B cell (primary cell): ENCODE results near the gene RAB11FIP5. TPM values are rescaled to one million over a fixed set of nuclear protein-coding genes. Genes with fewer than 3 reads are reported as not detected.

ENCODE experiments used
- ATAC-seq: fragments of 200-7000 bp; cut with Tn5 transposase; one replicate; pipeline ENCODE4 v1.10.0; 2021; ENCODE audit warnings: low read depth, mild to moderate bottlenecking, moderate number of reproducible peaks, moderate library complexity
- CTCF ChIA-PET: fragments of 350-600 bp; sonication (Branson Sonifier 250); formaldehyde crosslinking; loops from one replicate; lab custom pipeline; 2021; ENCODE audit warnings: antibody characterized with exemption, inconsistent platforms; lab: Charles Lee
- POLR2A ChIA-PET: fragments of 350-600 bp; sonication (Branson Sonifier 250); formaldehyde crosslinking; loops from one replicate; lab custom pipeline; 2021; ENCODE audit warnings: antibody characterized with exemption; lab: Charles Lee
- DNase-seq: peaks from one replicate; pipeline ENCODE4 v3.0.0; 2013
- H2AFZ ChIP-seq: 2 replicates; pipeline ENCODE4 v1.6.1; 2012; ENCODE audit warnings: mild to moderate bottlenecking, low read depth, low read length; ENCODE audit not compliant: insufficient read depth, poor library complexity, severe bottlenecking
- H3K27ac ChIP-seq, 2 donors: 1 replicate in 1 of 2; 2 replicates in 1 of 2; pipeline ENCODE4 v1.5.1; 2012 to 2013; ENCODE audit warnings: low read length in 2 of 2, mild to moderate bottlenecking in 2 of 2, moderate library complexity in 1 of 2
- H3K27me3 ChIP-seq, 4 experiments: fragments of 200-600 bp in 1 of 4; sonication (generic) in 1 of 4; replicated peaks in 1 of 4; 1 replicate in 2 of 4; 2 replicates in 2 of 4; pipeline versions ENCODE4 v1.6.1 to v1.7.0; 2013 to 2016; ENCODE audit warnings: low read length in 3 of 4, mild to moderate bottlenecking in 2 of 4, mixed read lengths in 1 of 4, moderate library complexity in 1 of 4; ENCODE audit not compliant: insufficient read depth in 4 of 4, control insufficient read depth in 3 of 4; ENCODE audit errors: control extremely low read depth in 1 of 4
- H3K36me3 ChIP-seq, 2 experiments: replicated peaks in 1 of 2; 1 replicate in 1 of 2; 2 replicates in 1 of 2; pipeline versions ENCODE4 v1.6.1 to v1.7.1; 2013; ENCODE audit warnings: low read length in 1 of 2; ENCODE audit not compliant: insufficient read depth in 2 of 2, control insufficient read depth in 1 of 2; ENCODE audit errors: control extremely low read depth in 1 of 2, extremely low read depth in 1 of 2
- H3K4me1 ChIP-seq, 2 donors: fragments of 200-600 bp in 1 of 2; sonication (generic) in 1 of 2; 1 replicate in 1 of 2; 2 replicates in 1 of 2; pipeline versions ENCODE4 v1.5.1 to v1.6.1; 2013 to 2017; ENCODE audit warnings: low read length in 2 of 2; ENCODE audit not compliant: control insufficient read depth in 2 of 2, insufficient read depth in 2 of 2
- H3K4me2 ChIP-seq: replicated peaks from 2 replicates; pipeline ENCODE3; 2012; ENCODE audit warnings: mild to moderate bottlenecking, low read depth, low read length; ENCODE audit not compliant: poor library complexity, severe bottlenecking
- H3K4me3 ChIP-seq, 5 experiments: fragments of 200-600 bp in 1 of 5; sonication (generic) in 1 of 5; 1 replicate in 3 of 5; 2 replicates in 2 of 5; pipeline versions ENCODE4 v1.5.1 to v1.7.0; 2011 to 2016; ENCODE audit warnings: low read length in 4 of 5, mild to moderate bottlenecking in 4 of 5, low read depth in 2 of 5, control low read depth in 1 of 5, moderate library complexity in 1 of 5; ENCODE audit not compliant: insufficient read depth in 1 of 5; ENCODE audit errors: control extremely low read depth in 1 of 5, extremely low read depth in 1 of 5
- H3K79me2 ChIP-seq: fragments of 200-600 bp; sonication (generic); one replicate; pipeline ENCODE4 v1.6.0; 2016; ENCODE audit warnings: low read length; ENCODE audit not compliant: control insufficient read depth, insufficient read depth
- H3K9ac ChIP-seq: fragments of 200-600 bp; sonication (generic); 2 replicates; pipeline ENCODE4 v1.6.1; 2017; ENCODE audit warnings: mild to moderate bottlenecking, low read length, moderate library complexity
- H3K9me3 ChIP-seq, 3 donors: one replicate each; pipeline versions ENCODE4 v1.6.1 to v1.7.1; 2013; ENCODE audit warnings: low read length in 2 of 3; ENCODE audit not compliant: control insufficient read depth in 2 of 3, insufficient read depth in 1 of 3; ENCODE audit errors: control extremely low read depth in 1 of 3
- H4K20me1 ChIP-seq: 2 replicates; pipeline ENCODE4 v1.6.0; 2012; ENCODE audit warnings: mild to moderate bottlenecking, low read length; ENCODE audit not compliant: insufficient read depth, control insufficient read depth, poor library complexity, severe bottlenecking
- H3K27ac Mint-ChIP-seq: one replicate; pipeline ENCODE4 v1.8.0; 2021; ENCODE audit warnings: mixed read lengths
- H3K27me3 Mint-ChIP-seq: one replicate; pipeline ENCODE4 v1.8.0; 2021; ENCODE audit warnings: mixed read lengths
- H3K4me1 Mint-ChIP-seq: one replicate; pipeline ENCODE4 v1.8.0; 2021; ENCODE audit warnings: mixed read lengths
- H3K4me3 Mint-ChIP-seq: one replicate; pipeline ENCODE4 v1.8.0; 2021; ENCODE audit warnings: mixed read lengths
- H3K9me3 Mint-ChIP-seq: one replicate; pipeline ENCODE4 v1.8.0; 2022; ENCODE audit warnings: mixed read lengths; ENCODE audit not compliant: insufficient read depth
- EZH2 ChIP-seq: IDR thresholded peaks from 2 replicates; pipeline ENCODE4 v1.6.1; 2012; ENCODE audit warnings: borderline replicate concordance, low read depth, mild to moderate bottlenecking, moderate library complexity, low read length; ENCODE audit not compliant: insufficient read depth, poor library complexity, severe bottlenecking
- WGBS: methylation state at CpG from one replicate; pipeline ENCODE4 v1.1.5; 2013; ENCODE audit warnings: missing lambda C conversion rate; ENCODE audit not compliant: insufficient coverage; 5-methylcytosine and 5-hydroxymethylcytosine counted together
- intact Hi-C: fragments of 100-400 bp; cut with micrococcal nuclease; formaldehyde crosslinking; loops from one replicate; pipeline ENCODE4 v1.10.0; 2022
- polyA plus RNA-seq: library from polyadenylated mRNA; depleted of rRNA; stranded (reverse); fragments of >200 nt; gene quantifications from 2 replicates; pipeline ENCODE4 v1.2.3, GENCODE V29; 2012
- total RNA-seq, 2 donors: library from RNA; stranded (reverse); fragments of 120-200 nt in 1 of 2; gene quantifications; 1 replicate in 1 of 2; 2 replicates in 1 of 2; pipeline versions ENCODE4 v1.2.3 to v1.2.4, GENCODE V29; 2013 to 2022
- TF ChIP-seq, protein P1 (sequence below): fragments of 200-600 bp; IDR thresholded peaks from one replicate; pipeline ENCODE4 v1.8.0; 2022; ENCODE audit warnings: antibody characterized with exemption, mild to moderate bottlenecking

Gene RAB11FIP5
- total and polyA plus RNA-seq, 2 donors (not counting 1 experiment from before 2014, with no cell fraction given), result 1.7 to 4.6 TPM

DNA sequence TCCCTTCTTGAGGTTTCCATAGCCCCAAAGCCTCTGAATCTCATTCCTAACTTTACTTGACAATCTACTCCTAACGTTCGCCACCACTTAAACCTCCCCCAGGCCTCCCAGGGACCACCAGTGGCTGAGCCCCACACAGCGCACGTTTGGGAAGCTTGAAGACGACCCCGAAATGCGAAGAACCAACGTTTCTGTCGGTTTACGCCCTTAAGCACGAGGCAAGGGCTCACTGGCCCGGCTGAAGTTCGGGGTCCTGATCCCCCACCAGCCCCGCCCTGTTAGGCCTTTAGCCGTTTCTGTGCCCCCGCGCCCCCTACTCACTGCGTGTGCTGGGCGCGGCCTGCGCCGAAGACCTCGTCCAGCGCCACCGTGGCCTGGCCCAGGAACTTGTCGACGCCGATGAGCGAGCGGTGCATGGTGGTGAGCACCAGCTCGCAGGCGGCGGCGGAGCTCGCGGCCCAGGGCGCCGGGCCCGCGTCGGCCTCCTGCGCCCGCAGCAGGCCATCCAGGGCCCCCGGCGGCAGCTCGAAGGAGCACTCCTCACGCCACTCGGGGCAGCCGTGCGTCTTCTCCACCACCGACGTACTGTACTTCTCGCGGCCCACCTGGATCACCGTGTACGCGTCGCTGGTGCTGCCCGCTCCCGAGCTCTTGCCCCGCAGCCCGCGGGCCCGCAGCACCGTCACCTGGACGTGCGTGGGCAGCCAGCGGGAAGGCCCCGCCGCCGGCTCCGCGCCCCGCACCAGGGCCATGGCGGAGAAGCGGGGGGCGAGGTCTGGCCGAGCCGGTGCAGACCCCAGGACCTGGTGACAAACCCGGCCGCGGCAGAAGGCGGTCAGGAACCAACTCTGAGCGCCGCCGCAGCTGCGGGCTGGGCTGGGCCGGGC, 479 bp downstream of the RAB11FIP5 start:
- H3K4me1 Mint-ChIP-seq, result peaks cover 8% of the 10 kb centered on the region
- peak; percentile 67 for DNase-seq

More for the DNA sequence above, 479 bp downstream of the RAB11FIP5 start:
- WGBS, result 5% methylated on average over 88 of the region's 88 CpGs
- ChIA-PET CTCF (interaction anchor here (1.2 to 3.8 kb wide), 3 partner anchors 27 to 64 kb away, joined by 3 to 23 read pairs (median 3); no protein-coding TSS in a partner anchor), POLR2A (interaction anchor here (1.3 kb wide), 1 partner anchor 41 kb away, joined by 3 read pairs; the partner anchor contains the start of gene SFXN5)
- Histone ChIP-seq H3K4me1 (peaks cover 17% of the 10 kb centered on the region in 2 donors), H3K9me3 (peaks cover 0 to 10% (median 0%) of the 10 kb centered on the region in 3 donors), H3K4me3 (peak overlapping the region; percentile 3 to 77 (median 57)), H3K4me2 (peak overlapping the region; percentile 98), H3K27me3 (peaks cover 0 to 23% (median 8%) of the 10 kb centered on the region in 4 experiments), H3K9ac (peak overlapping the region; percentile 90), H2AFZ (peak overlapping the region; percentile 94), H3K36me3 (no peaks in the 10 kb centered on the region), H3K27ac (peak overlapping the region in 1 of 2 donors; percentile 23), H4K20me1 (no peaks in the 10 kb centered on the region), H3K79me2 (no peaks in the 10 kb centered on the region)
- no peaks in the 10 kb centered on the region for H3K9me3 Mint-ChIP-seq
- H3K4me3 Mint-ChIP-seq, result peak overlapping the region; percentile 83
- TF ChIP-seq, protein P1, sequence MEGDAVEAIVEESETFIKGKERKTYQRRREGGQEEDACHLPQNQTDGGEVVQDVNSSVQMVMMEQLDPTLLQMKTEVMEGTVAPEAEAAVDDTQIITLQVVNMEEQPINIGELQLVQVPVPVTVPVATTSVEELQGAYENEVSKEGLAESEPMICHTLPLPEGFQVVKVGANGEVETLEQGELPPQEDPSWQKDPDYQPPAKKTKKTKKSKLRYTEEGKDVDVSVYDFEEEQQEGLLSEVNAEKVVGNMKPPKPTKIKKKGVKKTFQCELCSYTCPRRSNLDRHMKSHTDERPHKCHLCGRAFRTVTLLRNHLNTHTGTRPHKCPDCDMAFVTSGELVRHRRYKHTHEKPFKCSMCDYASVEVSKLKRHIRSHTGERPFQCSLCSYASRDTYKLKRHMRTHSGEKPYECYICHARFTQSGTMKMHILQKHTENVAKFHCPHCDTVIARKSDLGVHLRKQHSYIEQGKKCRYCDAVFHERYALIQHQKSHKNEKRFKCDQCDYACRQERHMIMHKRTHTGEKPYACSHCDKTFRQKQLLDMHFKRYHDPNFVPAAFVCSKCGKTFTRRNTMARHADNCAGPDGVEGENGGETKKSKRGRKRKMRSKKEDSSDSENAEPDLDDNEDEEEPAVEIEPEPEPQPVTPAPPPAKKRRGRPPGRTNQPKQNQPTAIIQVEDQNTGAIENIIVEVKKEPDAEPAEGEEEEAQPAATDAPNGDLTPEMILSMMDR, result no peak
- TF ChIP-seq EZH2, result no peak
- peaks cover 3% of the 10 kb centered on the region for H3K27me3 Mint-ChIP-seq
- peak; percentile 15 for ATAC-seq
- H3K27ac Mint-ChIP-seq, result peak overlapping the region; percentile 67
- intact Hi-C loops, result loop anchor here (1.0 to 5.0 kb wide), 5 partner anchors 65 to 1540 kb away; partner anchors contain the start of genes CCT7, EMX1, PRADC1 and SEMA4F
